Transverse colon (tissue), 4 donors: ENCODE data around the gene GALNT17. TPM values are rescaled to one million over a fixed set of nuclear protein-coding genes. Genes with fewer than 3 reads are reported as not detected.

ENCODE experiments used
- DNase-seq: peaks from one replicate; pipeline ENCODE4 v3.0.0-alpha.2; 2019
- H3K27ac ChIP-seq, 4 donors: fragments of 200-600 bp; sonication (generic); 2 replicates each; pipeline ENCODE4 v1.5.1; 2016 to 2018; ENCODE audit warnings: inconsistent platforms in 4 of 4
- H3K27me3 ChIP-seq: fragments of 200-600 bp; sonication (generic); 2 replicates; pipeline ENCODE4 v1.5.1; 2017; ENCODE audit warnings: inconsistent platforms
- H3K36me3 ChIP-seq, 4 donors: fragments of 200-600 bp; sonication (generic); 2 replicates each; pipeline ENCODE4 v1.5.1; 2017 to 2019; ENCODE audit warnings: inconsistent platforms in 4 of 4
- H3K4me1 ChIP-seq, 4 donors: fragments of 200-600 bp; sonication (generic); 2 replicates each; pipeline ENCODE4 v1.5.1; 2017 to 2020; ENCODE audit warnings: inconsistent platforms in 4 of 4
- H3K4me3 ChIP-seq, 4 donors: fragments of 200-600 bp; sonication (generic); 1 replicate in 1 of 4; 2 replicates in 3 of 4; pipeline versions ENCODE4 v1.5.1 to v1.6.1; 2017 to 2019; ENCODE audit warnings: inconsistent platforms in 4 of 4
- H3K9me3 ChIP-seq, 2 donors: fragments of 200-600 bp; sonication (generic); 2 replicates each; pipeline ENCODE4 v1.5.1; 2017 to 2019; ENCODE audit warnings: inconsistent platforms in 2 of 2
- EP300 ChIP-seq: sonication (generic); formaldehyde crosslinking; IDR thresholded peaks from one replicate; pipeline ENCODE4 v1.6.1; 2017; ENCODE audit warnings: antibody characterized with exemption, low read depth
- POLR2A ChIP-seq: fragments of 450-650 bp; IDR thresholded peaks from one replicate; pipeline ENCODE4 v1.6.1; 2016; ENCODE audit warnings: antibody characterized with exemption, mild to moderate bottlenecking, moderate library complexity
- POLR2AphosphoS5 ChIP-seq, 3 donors: sonication (generic); formaldehyde crosslinking; IDR thresholded peaks; one replicate each; pipeline ENCODE4 v1.6.1; 2016; ENCODE audit warnings: antibody characterized with exemption in 3 of 3
- WGBS, 2 donors: methylation state at CpG; one replicate each; pipeline ENCODE4 v1.1.5; 2018; ENCODE audit warnings: low coverage in 1 of 2; 5-methylcytosine and 5-hydroxymethylcytosine counted together
- in situ Hi-C, 4 donors: fragments of 200-750 bp; cut with MboI; loops; one replicate each; pipeline versions ENCODE4 v1.15.0 to v1.15.1; 2017; ENCODE audit warnings: low sequenced_read_pairs in 3 of 4, low pct_ligation_motif_present in 1 of 4, low pct_unique_long_range_greater_than_20kb in 1 of 4
- intact Hi-C: fragments of 100-400 bp; cut with DNase I; formaldehyde crosslinking; loops from one replicate; pipeline ENCODE4 v1.15.1; 2023; ENCODE audit warnings: low total_unique reads
- total RNA-seq, 4 donors: library from RNA; depleted of rRNA; stranded (reverse); fragments of >200 nt; gene quantifications; one replicate each; pipeline ENCODE4 v1.1.0, GENCODE V29; 2016
- TF ChIP-seq, protein P1 (sequence below), 5 experiments: fragments of 200-600 bp in 3 of 5; fragments of 450-650 bp in 2 of 5; sonication (generic) in 3 of 5; IDR thresholded peaks; 1 replicate in 2 of 5; 2 replicates in 3 of 5; pipeline ENCODE4 v1.5.1; 2016 to 2017; ENCODE audit warnings: antibody characterized with exemption in 5 of 5, inconsistent platforms in 3 of 5, mild to moderate bottlenecking in 2 of 5, moderate library complexity in 1 of 5

GALNT17 gene
- total RNA-seq, 4 donors from 2014 or later = 2.6 to 6.6 (median 5.7) TPM

DNA sequence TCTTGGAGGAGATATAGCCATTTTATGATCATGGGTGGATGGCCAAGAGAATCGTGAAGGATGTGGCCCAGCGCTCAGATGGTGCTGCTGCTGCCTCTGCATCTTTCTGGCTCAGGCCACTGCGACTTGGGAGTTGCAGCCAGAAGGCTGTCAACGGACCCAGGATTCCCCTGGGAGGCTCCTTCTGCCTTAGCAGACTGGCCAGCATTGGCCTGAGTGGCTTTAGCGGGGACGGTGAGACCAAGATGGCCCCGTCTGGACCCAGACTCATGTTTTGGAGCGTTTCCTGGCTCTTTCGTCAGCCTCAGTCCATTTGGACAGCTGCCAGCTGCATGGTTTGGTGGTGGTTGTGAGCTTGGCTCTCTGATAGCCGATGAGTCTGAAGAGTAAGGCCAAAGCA, 97.2 kb downstream of the GALNT17 start:
- in situ Hi-C loops (no loop called here), intact Hi-C loops (no loop called here)
- H3K9me3 ChIP-seq = peaks cover 0 to 4% of the 10 kb centered on the region in 2 donors
- no peak overlapping the region for H3K27ac ChIP-seq
- no peaks in the 10 kb centered on the region for H3K36me3 ChIP-seq
- H3K27me3 ChIP-seq = no peaks in the 10 kb centered on the region
- TF ChIP-seq POLR2A (no peak), EP300 (no peak), POLR2AphosphoS5 (IDR thresholded peaks at IDR 0.05) (no peak)
- TF ChIP-seq, protein P1, sequence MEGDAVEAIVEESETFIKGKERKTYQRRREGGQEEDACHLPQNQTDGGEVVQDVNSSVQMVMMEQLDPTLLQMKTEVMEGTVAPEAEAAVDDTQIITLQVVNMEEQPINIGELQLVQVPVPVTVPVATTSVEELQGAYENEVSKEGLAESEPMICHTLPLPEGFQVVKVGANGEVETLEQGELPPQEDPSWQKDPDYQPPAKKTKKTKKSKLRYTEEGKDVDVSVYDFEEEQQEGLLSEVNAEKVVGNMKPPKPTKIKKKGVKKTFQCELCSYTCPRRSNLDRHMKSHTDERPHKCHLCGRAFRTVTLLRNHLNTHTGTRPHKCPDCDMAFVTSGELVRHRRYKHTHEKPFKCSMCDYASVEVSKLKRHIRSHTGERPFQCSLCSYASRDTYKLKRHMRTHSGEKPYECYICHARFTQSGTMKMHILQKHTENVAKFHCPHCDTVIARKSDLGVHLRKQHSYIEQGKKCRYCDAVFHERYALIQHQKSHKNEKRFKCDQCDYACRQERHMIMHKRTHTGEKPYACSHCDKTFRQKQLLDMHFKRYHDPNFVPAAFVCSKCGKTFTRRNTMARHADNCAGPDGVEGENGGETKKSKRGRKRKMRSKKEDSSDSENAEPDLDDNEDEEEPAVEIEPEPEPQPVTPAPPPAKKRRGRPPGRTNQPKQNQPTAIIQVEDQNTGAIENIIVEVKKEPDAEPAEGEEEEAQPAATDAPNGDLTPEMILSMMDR (IDR thresholded peaks at IDR 0.05) = no peak
- H3K4me3 ChIP-seq = no peak overlapping the region
- no peaks in the 10 kb centered on the region for H3K4me1 ChIP-seq
- DNase-seq = no peak
- WGBS, 2 donors = 76% methylated on average over 10 of the region's 10 CpGs; no CpG with 5 or more reads in 1 of the 2 donors

DNA sequence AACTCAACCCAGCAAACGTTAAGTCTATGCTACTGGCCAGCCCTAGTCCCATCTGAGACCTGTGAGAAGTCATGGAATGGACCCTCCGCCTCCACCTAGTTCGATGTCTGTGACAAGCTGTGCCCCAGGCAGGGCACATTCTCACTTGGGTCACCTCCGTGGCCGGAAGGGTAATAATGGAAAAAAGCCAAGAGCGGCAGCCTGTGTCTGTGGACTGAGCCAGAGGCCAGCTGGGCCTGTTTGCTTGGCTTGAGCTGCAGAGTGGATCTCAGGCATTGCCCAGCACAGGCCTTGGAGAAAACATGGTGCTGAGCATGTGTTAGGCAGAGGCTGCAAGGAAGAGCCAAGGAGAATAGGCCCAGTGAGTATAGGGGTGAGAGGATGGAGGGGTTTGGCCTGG, 97.8 kb downstream of the GALNT17 start:
- no peak overlapping the region for H3K27ac ChIP-seq
- H3K36me3 ChIP-seq = no peaks in the 10 kb centered on the region
- in situ Hi-C loops (no loop called here), intact Hi-C loops (no loop called here)
- 60 to 81% methylated on average over 1 to 4 of the region's 6 CpGs for WGBS, 2 donors
- no peak overlapping the region for H3K4me3 ChIP-seq
- H3K4me1 ChIP-seq = no peaks in the 10 kb centered on the region
- DNase-seq = no peak
- H3K27me3 ChIP-seq = no peaks in the 10 kb centered on the region
- H3K9me3 ChIP-seq = peaks cover 0 to 4% of the 10 kb centered on the region in 2 donors
- TF ChIP-seq POLR2AphosphoS5 (IDR thresholded peaks at IDR 0.05) = no peak
- no peak for TF ChIP-seq POLR2A
- TF ChIP-seq, protein P1 (IDR thresholded peaks at IDR 0.05) = no peak
- TF ChIP-seq EP300 = no peak

DNA sequence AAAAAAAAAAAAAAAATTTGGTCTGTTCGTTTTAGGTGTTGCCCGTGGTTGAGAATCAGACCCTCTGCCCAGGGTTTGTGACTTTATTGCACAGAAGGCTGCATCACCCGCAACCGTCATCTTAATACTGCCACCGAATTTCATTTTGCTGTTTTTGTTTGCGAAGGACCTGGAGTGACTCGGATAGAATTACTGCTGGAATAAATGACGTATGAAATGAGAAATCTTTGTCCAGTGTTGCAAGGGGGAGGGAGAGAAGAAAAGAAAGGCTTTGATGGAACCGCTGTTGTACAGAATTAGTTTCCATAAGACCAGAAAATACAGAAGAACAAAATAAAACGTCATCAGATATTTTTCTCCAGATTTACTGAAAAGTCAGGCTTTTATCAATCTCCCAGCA, 103.3 kb downstream of the GALNT17 start:
- no peak for TF ChIP-seq EP300
- H3K27ac ChIP-seq = peak overlapping the region in 3 of 4 donors; percentile 37 to 75 (median 67)
- in situ Hi-C loops = no loop called here
- H3K36me3 ChIP-seq = no peaks in the 10 kb centered on the region
- no peak for DNase-seq
- no peak overlapping the region for H3K4me3 ChIP-seq
- peaks cover 0 to 9% (median 5%) of the 10 kb centered on the region in 4 donors for H3K4me1 ChIP-seq
- 86 to 90% methylated on average over 9 to 10 of the region's 10 CpGs for whole genome bisulfite sequencing, 2 donors
- intact Hi-C loops = no loop called here
- H3K9me3 ChIP-seq = peaks cover 0 to 4% of the 10 kb centered on the region in 2 donors
- no peaks in the 10 kb centered on the region for H3K27me3 ChIP-seq

DNA sequence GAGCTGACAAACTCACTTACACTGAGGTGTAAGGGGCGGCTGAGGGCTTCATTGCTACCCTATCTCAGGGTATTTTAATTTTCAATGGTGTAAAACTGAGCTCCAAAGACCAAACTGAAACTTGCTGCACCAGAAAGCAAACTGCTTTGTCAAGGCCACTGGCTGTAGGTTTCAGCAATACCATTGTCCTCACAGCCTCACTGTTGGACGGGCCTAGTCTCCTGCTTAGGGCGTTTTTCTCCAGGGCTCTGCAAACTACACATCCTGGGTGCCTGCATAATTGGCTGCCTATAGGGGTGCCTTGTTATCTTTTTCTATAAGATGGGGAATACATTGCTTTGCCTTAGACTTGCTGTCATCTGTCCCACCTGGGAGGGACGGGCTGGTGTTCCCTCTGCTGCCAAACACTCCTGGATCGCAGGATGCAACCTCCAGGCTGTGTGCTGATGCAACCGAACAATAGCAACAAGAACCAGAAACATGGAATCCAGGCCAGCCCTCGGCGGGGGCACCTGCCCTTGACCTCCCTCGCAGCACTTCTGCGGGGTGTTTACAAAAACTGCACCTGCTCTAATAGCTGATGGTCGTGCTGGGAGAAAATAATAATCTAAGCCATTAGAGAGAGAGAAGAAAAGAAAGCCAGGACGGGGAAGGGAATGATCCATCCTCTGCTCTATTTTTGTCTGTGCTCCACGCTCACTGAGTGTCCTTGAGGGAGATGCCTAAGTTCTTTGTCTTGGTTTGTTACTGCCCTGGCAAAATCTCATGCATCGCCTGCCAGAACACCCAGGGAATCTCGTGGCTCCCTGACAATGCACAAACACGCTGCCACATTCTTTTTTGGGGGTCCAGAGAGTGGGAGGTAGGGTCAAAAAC, 104.5 kb downstream of the GALNT17 start:
- peak overlapping the region; percentile 37 to 75 (median 65) for H3K27ac ChIP-seq
- WGBS, 2 donors = 38 to 47% methylated on average over 9 to 16 of the region's 16 CpGs
- TF ChIP-seq POLR2AphosphoS5 (IDR thresholded peaks at IDR 0.05) (no peak), POLR2A (no peak), EP300 (no peak)
- TF ChIP-seq, protein P1 (IDR thresholded peaks at IDR 0.05) = no peak
- no peaks in the 10 kb centered on the region for H3K9me3 ChIP-seq
- H3K4me3 ChIP-seq = no peak overlapping the region
- no peaks in the 10 kb centered on the region for H3K36me3 ChIP-seq
- no peak for DNase-seq
- H3K27me3 ChIP-seq = no peaks in the 10 kb centered on the region
- intact Hi-C loops = no loop called here
- in situ Hi-C loops = no loop called here
- H3K4me1 ChIP-seq = peaks cover 0 to 9% (median 5%) of the 10 kb centered on the region in 4 donors
